C4-2B (cell line): ENCODE data around the gene MNT.

Source experiments
- ZFX ChIP-seq: fragments of 450-650 bp; IDR thresholded peaks from 2 replicates; pipeline ENCODE4 v1.6.1; 2017
- TF ChIP-seq, protein P1 (sequence below): fragments of 450-650 bp; conservative IDR thresholded peaks from 2 replicates; pipeline ENCODE4 v1.5.1; 2017; ENCODE audit warnings: mild to moderate bottlenecking

DNA sequence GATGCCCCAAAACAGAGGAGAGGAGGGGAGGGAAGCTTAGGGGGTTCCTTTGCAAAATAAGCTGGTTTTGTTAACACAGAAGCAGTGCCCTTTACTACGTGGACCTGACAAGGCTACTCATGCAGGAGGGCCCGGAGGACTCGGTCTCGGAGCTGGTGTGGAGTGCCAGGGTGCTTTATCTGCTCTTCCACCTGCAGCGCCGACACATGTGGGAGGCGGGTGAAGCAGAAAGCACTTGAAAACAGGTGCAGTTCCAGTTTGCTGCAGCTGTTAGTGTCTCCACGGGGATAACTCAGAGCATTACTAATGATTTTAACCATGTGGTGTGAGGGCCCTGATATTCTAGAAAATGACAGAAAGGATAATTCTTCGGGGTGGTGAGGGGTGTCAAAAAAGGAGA, 35.0 kb upstream of the MNT start:
- TF ChIP-seq, protein P1, sequence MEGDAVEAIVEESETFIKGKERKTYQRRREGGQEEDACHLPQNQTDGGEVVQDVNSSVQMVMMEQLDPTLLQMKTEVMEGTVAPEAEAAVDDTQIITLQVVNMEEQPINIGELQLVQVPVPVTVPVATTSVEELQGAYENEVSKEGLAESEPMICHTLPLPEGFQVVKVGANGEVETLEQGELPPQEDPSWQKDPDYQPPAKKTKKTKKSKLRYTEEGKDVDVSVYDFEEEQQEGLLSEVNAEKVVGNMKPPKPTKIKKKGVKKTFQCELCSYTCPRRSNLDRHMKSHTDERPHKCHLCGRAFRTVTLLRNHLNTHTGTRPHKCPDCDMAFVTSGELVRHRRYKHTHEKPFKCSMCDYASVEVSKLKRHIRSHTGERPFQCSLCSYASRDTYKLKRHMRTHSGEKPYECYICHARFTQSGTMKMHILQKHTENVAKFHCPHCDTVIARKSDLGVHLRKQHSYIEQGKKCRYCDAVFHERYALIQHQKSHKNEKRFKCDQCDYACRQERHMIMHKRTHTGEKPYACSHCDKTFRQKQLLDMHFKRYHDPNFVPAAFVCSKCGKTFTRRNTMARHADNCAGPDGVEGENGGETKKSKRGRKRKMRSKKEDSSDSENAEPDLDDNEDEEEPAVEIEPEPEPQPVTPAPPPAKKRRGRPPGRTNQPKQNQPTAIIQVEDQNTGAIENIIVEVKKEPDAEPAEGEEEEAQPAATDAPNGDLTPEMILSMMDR: no peak
- TF ChIP-seq ZFX: no peak
